ENCODE data around the gene RTP1. TPM values are rescaled to one million over a fixed set of nuclear protein-coding genes. Genes with fewer than 3 reads are reported as not detected.
A peak's percentile ranks its signal among the peaks of the same experiment; 100 is the strongest.
"Not testable (repeated sequence)": the region's sequence is repeated elsewhere in the genome, so short reads cannot be mapped to it uniquely, and the experiment has no call there.

RTP1 gene
- total RNA-seq, 4 donors from 2014 or later, result not detected

- no peak for DNase-seq
- H3K27me3 ChIP-seq, result no peaks in the 10 kb centered on the region
- intact Hi-C loops (cut with DNase I), result no loop called here
- H3K4me3 ChIP-seq, result no peak overlapping the region
- H3K36me3 ChIP-seq, result no peaks in the 10 kb centered on the region
- 56 to 65% methylated on average over 7 of the region's 7 CpGs for WGBS, 2 donors
- TF ChIP-seq CTCF (IDR thresholded peaks at IDR 0.05) (peak in 2 of 6 experiments; percentile 12 to 33), POLR2A (IDR thresholded peaks at IDR 0.05) (no peak)
- H3K4me1 ChIP-seq, result no peaks in the 10 kb centered on the region
- H3K9me3 ChIP-seq, result no peaks in the 10 kb centered on the region
- no peak overlapping the region for H3K27ac ChIP-seq
These were observed 532 bp upstream of the RTP1 start for GRCh38 chr3:187196573-187197334.

DNA sequence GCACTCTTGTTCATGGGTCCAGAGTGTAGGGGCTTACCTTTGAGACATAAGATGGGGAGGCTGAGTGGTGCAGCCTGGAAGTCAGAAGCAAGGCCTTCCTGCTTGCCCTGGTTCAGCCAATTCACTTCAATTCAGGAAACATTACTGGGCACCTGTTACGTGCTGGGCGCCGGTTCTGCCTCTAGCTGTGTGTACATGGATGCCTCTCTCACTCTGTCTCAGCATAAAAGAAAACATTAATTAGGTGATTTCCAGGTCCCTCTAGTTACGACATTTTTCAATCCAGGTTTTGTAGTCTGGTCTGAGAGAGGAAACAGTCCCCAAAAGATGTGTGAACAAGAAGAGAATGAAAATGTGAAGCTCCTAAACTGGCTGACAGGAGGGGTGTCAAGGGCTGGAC, 1.2 kb downstream of the RTP1 start:
- no peak for DNase-seq
- 53 to 55% methylated on average over 4 of the region's 4 CpGs for WGBS, 2 donors
- Histone ChIP-seq H3K27me3 (no peaks in the 10 kb centered on the region), H3K9me3 (no peaks in the 10 kb centered on the region), H3K4me3 (no peak overlapping the region), H3K36me3 (no peaks in the 10 kb centered on the region), H3K4me1 (no peaks in the 10 kb centered on the region), H3K27ac (no peak overlapping the region)
- intact Hi-C loops (cut with DNase I), result no loop called here
- no peak for TF ChIP-seq POLR2A (IDR thresholded peaks at IDR 0.05)
- no peak for TF ChIP-seq CTCF (IDR thresholded peaks at IDR 0.05)

DNA sequence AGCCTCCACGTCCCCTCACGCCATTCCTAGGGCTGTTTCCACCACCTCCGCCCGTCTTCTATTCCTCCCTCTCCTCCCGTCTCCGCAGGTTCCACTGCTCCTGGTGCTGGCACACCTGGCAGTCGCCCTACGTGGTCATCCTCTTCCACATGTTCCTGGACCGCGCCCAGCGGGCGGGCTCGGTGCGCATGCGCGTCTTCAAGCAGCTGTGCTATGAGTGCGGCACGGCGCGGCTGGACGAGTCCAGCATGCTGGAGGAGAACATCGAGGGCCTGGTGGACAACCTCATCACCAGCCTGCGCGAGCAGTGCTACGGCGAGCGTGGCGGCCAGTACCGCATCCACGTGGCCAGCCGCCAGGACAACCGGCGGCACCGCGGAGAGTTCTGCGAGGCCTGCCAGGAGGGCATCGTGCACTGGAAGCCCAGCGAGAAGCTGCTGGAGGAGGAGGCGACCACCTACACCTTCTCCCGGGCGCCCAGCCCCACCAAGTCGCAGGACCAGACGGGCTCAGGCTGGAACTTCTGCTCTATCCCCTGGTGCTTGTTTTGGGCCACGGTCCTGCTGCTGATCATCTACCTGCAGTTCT, 2.3 kb downstream of the RTP1 start:
- H3K36me3 ChIP-seq; H3K27ac ChIP-seq; DNase-seq; intact Hi-C loops (cut with DNase I); H3K4me3 ChIP-seq; H3K4me1 ChIP-seq; H3K27me3 ChIP-seq; H3K9me3 ChIP-seq: not testable (repeated sequence)
- 95 to 96% methylated on average over 9 to 32 of the region's 44 CpGs for WGBS, 2 donors

DNA sequence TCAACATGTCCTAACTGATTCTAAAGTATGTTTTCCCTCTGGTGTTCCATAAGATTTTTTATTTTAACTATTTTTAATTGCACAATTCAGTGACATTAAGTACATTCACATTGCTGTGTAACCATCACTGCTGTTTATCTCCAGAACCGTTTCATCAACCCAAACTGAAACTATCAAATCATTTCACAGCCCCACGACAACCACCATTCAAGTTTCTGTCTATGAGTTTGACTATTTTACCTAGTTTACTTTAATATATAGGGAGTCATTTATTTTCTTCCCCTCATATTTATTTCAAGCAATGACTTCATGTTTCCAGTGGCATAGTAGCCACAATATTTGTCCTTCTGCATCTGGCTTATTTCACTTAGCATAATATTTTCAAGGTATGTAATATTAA, 8.4 kb downstream of the RTP1 start:
- Histone ChIP-seq H3K36me3 (no peaks in the 10 kb centered on the region), H3K27ac (peak overlapping the region in 2 of 4 donors; percentile 18 to 76), H3K9me3 (peaks cover 0 to 11% (median 0%) of the 10 kb centered on the region in 3 donors), H3K27me3 (no peaks in the 10 kb centered on the region), H3K4me1 (peaks cover 0 to 56% (median 40%) of the 10 kb centered on the region in 3 donors), H3K4me3 (no peak overlapping the region)
- TF ChIP-seq CTCF (IDR thresholded peaks at IDR 0.05), result no peak
- no peak for TF ChIP-seq POLR2A (IDR thresholded peaks at IDR 0.05)
- intact Hi-C loops (cut with DNase I), result no loop called here
- DNase-seq, result no peak
- WGBS, 2 donors, result 36 to 37% methylated on average over 2 of the region's 2 CpGs

GRCh38 chr3:187207062-187207461, 9.8 kb downstream of the RTP1 start:
- Histone ChIP-seq H3K9me3 (peaks cover 0 to 11% (median 0%) of the 10 kb centered on the region in 3 donors), H3K4me3 (no peak overlapping the region), H3K4me1 (peaks cover 0 to 69% (median 45%) of the 10 kb centered on the region in 3 donors), H3K27me3 (no peaks in the 10 kb centered on the region), H3K27ac (peak overlapping the region; percentile 36 to 81 (median 72)), H3K36me3 (no peaks in the 10 kb centered on the region)
- TF ChIP-seq POLR2A (IDR thresholded peaks at IDR 0.05) (no peak), CTCF (IDR thresholded peaks at IDR 0.05) (no peak)
- 32 to 60% methylated on average over 1 to 2 of the region's 2 CpGs for WGBS, 2 donors
- intact Hi-C loops (cut with DNase I), result no loop called here
- no peak for DNase-seq
